ENCODE measurements around the gene BTRC.

Gene BTRC

DNA sequence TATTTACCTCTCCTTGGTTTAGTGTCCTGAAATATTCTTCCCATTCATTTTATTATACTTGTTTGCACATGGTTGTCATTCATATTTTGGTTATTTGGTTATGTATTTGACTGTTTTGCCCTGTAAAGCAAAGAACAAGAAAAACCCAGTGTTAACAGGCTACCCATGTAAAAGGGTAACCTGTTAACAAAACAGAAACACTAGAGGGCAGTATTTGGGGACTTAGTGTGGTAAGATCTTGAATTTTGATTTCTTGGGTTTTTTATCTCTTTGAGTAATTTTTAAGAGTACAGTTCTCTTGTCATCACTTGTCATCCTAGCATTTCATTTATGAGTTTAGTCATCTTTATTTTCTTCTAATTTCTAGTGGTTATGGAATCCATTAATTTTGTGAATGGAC, 182.8 kb downstream of the BTRC start:
- H3K27ac ChIP-seq = no peak overlapping the region
- H3K4me2 ChIP-seq = no peak overlapping the region
- H3K36me3 ChIP-seq = peaks cover 28 to 87% (median 46%) of the 10 kb centered on the region in 11 experiments
- H3K4me3 ChIP-seq = no peak overlapping the region
- no peaks in the 10 kb centered on the region for H3K9me3 ChIP-seq (replicated peaks in 1 of 11)
- peaks cover 0 to 11% (median 0%) of the 10 kb centered on the region in 10 experiments; a peak in 4 of 20 replicates for H3K4me1 ChIP-seq
- no peak overlapping the region for H3K9ac ChIP-seq
- H4K20me1 ChIP-seq = no peaks in the 10 kb centered on the region
- no peak for TF ChIP-seq Cebpa-rat (IDR thresholded peaks at IDR 0.05)
- no peaks in the 10 kb centered on the region for H3K27me3 ChIP-seq

- no peak for TF ChIP-seq Cebpa-rat (IDR thresholded peaks at IDR 0.05)
- H3K9me3 ChIP-seq (replicated peaks in 1 of 11) = no peaks in the 10 kb centered on the region
- H3K27ac ChIP-seq = no peak overlapping the region
- peaks cover 26 to 78% (median 38%) of the 10 kb centered on the region in 11 experiments for H3K36me3 ChIP-seq
- H3K27me3 ChIP-seq = no peaks in the 10 kb centered on the region
- H3K9ac ChIP-seq = no peak overlapping the region
- H3K4me3 ChIP-seq = no peak overlapping the region
- no peak overlapping the region for H3K4me2 ChIP-seq
- H3K4me1 ChIP-seq = peaks cover 0 to 11% (median 0%) of the 10 kb centered on the region in 10 experiments; a peak in 4 of 20 replicates
- H4K20me1 ChIP-seq = no peaks in the 10 kb centered on the region
Observed at GRCh38 chr10:101538446-101538845, 184.5 kb downstream of the BTRC start.

DNA sequence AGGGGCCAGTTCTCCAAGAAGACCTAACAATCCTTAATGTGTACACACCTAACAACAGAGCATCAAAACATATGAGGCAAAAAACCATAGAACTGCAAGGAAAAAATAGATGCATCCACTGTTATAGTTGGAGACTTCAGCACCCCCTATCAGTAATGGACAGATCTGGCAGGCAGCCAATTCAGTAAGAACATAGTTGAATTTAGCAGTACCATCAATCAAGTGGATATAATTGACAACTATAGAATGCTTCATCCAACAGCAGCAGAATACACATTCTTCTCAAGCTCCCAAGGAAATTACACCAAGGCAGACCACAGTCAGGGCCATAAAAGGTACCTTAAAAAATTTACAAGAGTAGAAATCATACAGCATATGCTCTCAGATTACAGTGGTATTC, 191.9 kb downstream of the BTRC start:
- no peaks in the 10 kb centered on the region for H4K20me1 ChIP-seq
- no peaks in the 10 kb centered on the region for H3K27me3 ChIP-seq
- peaks cover 4 to 43% (median 19%) of the 10 kb centered on the region in 11 experiments; a peak in 15 of 22 replicates for H3K36me3 ChIP-seq
- no peak for TF ChIP-seq Cebpa-rat (IDR thresholded peaks at IDR 0.05)
- H3K4me1 ChIP-seq = no peaks in the 10 kb centered on the region
- H3K9me3 ChIP-seq (replicated peaks in 1 of 11) = no peaks in the 10 kb centered on the region
- no peak overlapping the region for H3K4me2 ChIP-seq
- no peak overlapping the region for H3K27ac ChIP-seq
- H3K4me3 ChIP-seq = no peak overlapping the region
- no peak overlapping the region for H3K9ac ChIP-seq

- no peak overlapping the region for H3K9ac ChIP-seq
- H3K27me3 ChIP-seq = no peaks in the 10 kb centered on the region
- H3K27ac ChIP-seq = no peak overlapping the region
- H3K9me3 ChIP-seq (replicated peaks in 1 of 11) = no peaks in the 10 kb centered on the region
- no peak overlapping the region for H3K4me3 ChIP-seq
- TF ChIP-seq Cebpa-rat (IDR thresholded peaks at IDR 0.05) = no peak
- H3K36me3 ChIP-seq = peaks cover 14 to 52% (median 37%) of the 10 kb centered on the region in 11 experiments; a peak in 20 of 22 replicates
- H3K4me2 ChIP-seq = no peak overlapping the region
- H3K4me1 ChIP-seq = peaks cover 0 to 5% (median 2%) of the 10 kb centered on the region in 10 experiments; a peak in 13 of 20 replicates
- H4K20me1 ChIP-seq = no peaks in the 10 kb centered on the region
Observed at GRCh38 chr10:101550965-101551364, 197.0 kb downstream of the BTRC start.

GRCh38 chr10:101552442-101552841, 198.5 kb downstream of the BTRC start:
- no peak overlapping the region for H3K4me2 ChIP-seq
- H3K9ac ChIP-seq = no peak overlapping the region
- H3K36me3 ChIP-seq = peaks cover 14 to 48% (median 36%) of the 10 kb centered on the region in 11 experiments; a peak in 20 of 22 replicates
- H4K20me1 ChIP-seq = no peaks in the 10 kb centered on the region
- H3K27me3 ChIP-seq = no peaks in the 10 kb centered on the region
- no peak overlapping the region for H3K27ac ChIP-seq
- no peak overlapping the region for H3K4me3 ChIP-seq
- TF ChIP-seq Cebpa-rat (IDR thresholded peaks at IDR 0.05) = no peak
- peaks cover under 1 to 13% (median 12%) of the 10 kb centered on the region in 10 experiments; a peak in 17 of 20 replicates for H3K4me1 ChIP-seq
- H3K9me3 ChIP-seq (replicated peaks in 1 of 11) = no peaks in the 10 kb centered on the region

DNA sequence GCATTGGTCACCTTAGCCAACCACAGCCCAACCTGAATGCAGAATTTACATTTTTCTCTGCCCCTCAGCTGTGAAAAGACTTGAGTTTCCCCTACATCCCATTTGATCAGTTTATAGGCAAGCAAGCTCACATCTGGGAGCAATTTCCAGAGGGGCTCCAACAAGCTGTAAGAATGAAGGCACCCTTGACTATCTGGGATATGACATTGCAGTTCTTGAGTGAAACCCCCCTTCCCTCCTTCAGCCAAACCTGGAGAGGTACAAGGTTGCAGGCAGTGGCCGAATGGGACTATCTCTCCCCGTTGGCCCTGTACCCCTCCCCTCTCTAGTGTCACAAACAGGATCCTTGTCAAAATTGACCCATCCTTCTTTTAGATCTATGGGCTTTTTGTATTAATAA, 203.6 kb downstream of the BTRC start:
- H3K9ac ChIP-seq = no peak overlapping the region
- peak overlapping the region in 8 of 11 experiments; percentile 24 to 74 (median 45); a peak in 13 of 22 replicates for H3K4me2 ChIP-seq
- 0 out of 22 replicates have a peak overlapping the region, but pooled peaks of 1 of the 11 experiments have one; percentile 24 for H3K27ac ChIP-seq
- peaks cover 6 to 33% (median 20%) of the 10 kb centered on the region in 11 experiments; a peak in 15 of 22 replicates for H3K36me3 ChIP-seq
- H3K4me3 ChIP-seq = no peak overlapping the region
- no peaks in the 10 kb centered on the region for H4K20me1 ChIP-seq
- no peak for TF ChIP-seq Cebpa-rat (IDR thresholded peaks at IDR 0.05)
- peaks cover 25 to 42% (median 37%) of the 10 kb centered on the region in 10 experiments for H3K4me1 ChIP-seq
- no peaks in the 10 kb centered on the region for H3K9me3 ChIP-seq (replicated peaks in 1 of 11)
- no peaks in the 10 kb centered on the region for H3K27me3 ChIP-seq

GRCh38 chr10:101558204-101558603, 204.2 kb downstream of the BTRC start:
- no peaks in the 10 kb centered on the region for H3K27me3 ChIP-seq
- H3K27ac ChIP-seq = peak overlapping the region in 6 of 11 experiments; percentile 17 to 34 (median 24); a peak in 6 of 22 replicates
- H3K9me3 ChIP-seq (replicated peaks in 1 of 11) = no peaks in the 10 kb centered on the region
- peaks cover 3 to 26% (median 13%) of the 10 kb centered on the region in 11 experiments; a peak in 13 of 22 replicates for H3K36me3 ChIP-seq
- H3K4me2 ChIP-seq = peak overlapping the region; percentile 6 to 74 (median 34); a peak in 16 of 22 replicates
- TF ChIP-seq Cebpa-rat (IDR thresholded peaks at IDR 0.05) = no peak
- H3K4me3 ChIP-seq = no peak overlapping the region
- peaks cover 25 to 42% (median 37%) of the 10 kb centered on the region in 10 experiments for H3K4me1 ChIP-seq
- H4K20me1 ChIP-seq = no peaks in the 10 kb centered on the region
- no peak overlapping the region for H3K9ac ChIP-seq

GRCh38 chr10:101558671-101559595, 205.0 kb downstream of the BTRC start:
- Histone ChIP-seq H3K27me3 (no peaks in the 10 kb centered on the region), H3K4me3 (no peak overlapping the region), H3K4me2 (peak overlapping the region; percentile 6 to 74 (median 34); a peak in 16 of 22 replicates), H3K9me3 (replicated peaks in 1 of 11) (no peaks in the 10 kb centered on the region), H4K20me1 (no peaks in the 10 kb centered on the region; a peak in 2 of 22 replicates), H3K4me1 (peaks cover 25 to 42% (median 37%) of the 10 kb centered on the region in 10 experiments), H3K27ac (peak overlapping the region in 6 of 11 experiments; percentile 17 to 34 (median 24); a peak in 6 of 22 replicates), H3K36me3 (peaks cover under 1 to 20% (median 8%) of the 10 kb centered on the region in 11 experiments; a peak in 8 of 22 replicates), H3K9ac (no peak overlapping the region)
- no peak for TF ChIP-seq Cebpa-rat (IDR thresholded peaks at IDR 0.05)

Data from BLaER1 treated with 17β-estradiol and CSF1 and Interleukin-3, amounts not matched to agents 10 nM and 100 nM (cell line).